ENCODE measurements around the gene EIF1. TPM values are rescaled to one million over a fixed set of nuclear protein-coding genes. Genes with fewer than 3 reads are reported as not detected.

Gene EIF1
- total and polyA plus RNA-seq, 2 donors from 2014 or later, result 842 to 1,166 TPM

GRCh38 chr17:41686281-41686680, 2.4 kb upstream of the EIF1 start:
- DNase-seq (no peak), FAIRE-seq (no peak)
- no peak overlapping the region for H3K27ac ChIP-seq (ENCODE audit: low read depth in 2 of 2, low read length in 2 of 2)

GRCh38 chr17:41687828-41688640, 651 bp upstream of the EIF1 start:
- DNase-seq (peak; percentile 38 to 84 (median 79)), FAIRE-seq (no peak)

More at GRCh38 chr17:41686281-41686680, 2.4 kb upstream of the EIF1 start:
- intact Hi-C loops (cut with DNase I), result no loop called here
- no peaks in the 10 kb centered on the region for H3K27me3 ChIP-seq (ENCODE audit: control insufficient read depth, insufficient read depth, low read length)
- H3K36me3 ChIP-seq (ENCODE audit: control insufficient read depth in 2 of 3, insufficient read depth in 3 of 3, low read length in 3 of 3), result peaks cover 15 to 20% (median 18%) of the 10 kb centered on the region in 3 donors
- H3K9me3 ChIP-seq (ENCODE audit: control insufficient read depth in 2 of 3, insufficient read depth in 1 of 3, low read length in 3 of 3), result no peaks in the 10 kb centered on the region
- H3K4me3 ChIP-seq (ENCODE audit: low read length in 3 of 3), result no peak overlapping the region
- peaks cover 4 to 15% (median 14%) of the 10 kb centered on the region in 3 donors for H3K4me1 ChIP-seq (ENCODE audit: control insufficient read depth in 2 of 3, insufficient read depth in 2 of 3, low read depth in 1 of 3, low read length in 3 of 3)
- no peak overlapping the region for H3K9ac ChIP-seq (ENCODE audit: low read length in 3 of 3)
- no peak for TF ChIP-seq CTCF (IDR thresholded peaks at IDR 0.05; ENCODE audit: borderline replicate concordance, extremely low read depth, insufficient read depth)

GRCh38 chr17:41689497-41690299, 1.0 kb downstream of the EIF1 start:
- intact Hi-C loops (cut with DNase I), result no loop called here
- no peaks in the 10 kb centered on the region for H3K27me3 ChIP-seq (ENCODE audit: control insufficient read depth, insufficient read depth, low read length)
- TF ChIP-seq CTCF (IDR thresholded peaks at IDR 0.05; ENCODE audit: borderline replicate concordance, extremely low read depth, insufficient read depth), result peak; percentile 42
- peak overlapping the region; percentile 100 for H3K27ac ChIP-seq (ENCODE audit: low read depth in 2 of 2, low read length in 2 of 2)
- H3K9me3 ChIP-seq (ENCODE audit: control insufficient read depth in 2 of 3, insufficient read depth in 1 of 3, low read length in 3 of 3), result no peaks in the 10 kb centered on the region
- peaks cover 25 to 43% (median 37%) of the 10 kb centered on the region in 3 donors for H3K36me3 ChIP-seq (ENCODE audit: control insufficient read depth in 2 of 3, insufficient read depth in 3 of 3, low read length in 3 of 3)
- DNase-seq (peak in 3 of 5 donors; percentile 59 to 83 (median 80)), FAIRE-seq (no peak)
- peak overlapping the region; percentile 83 to 97 (median 87) for H3K4me3 ChIP-seq (ENCODE audit: low read length in 3 of 3)
- H3K4me1 ChIP-seq (ENCODE audit: control insufficient read depth in 2 of 3, insufficient read depth in 2 of 3, low read depth in 1 of 3, low read length in 3 of 3), result peaks cover 4 to 15% (median 14%) of the 10 kb centered on the region in 3 donors
- H3K9ac ChIP-seq (ENCODE audit: low read length in 3 of 3), result peak overlapping the region; percentile 92 to 100 (median 92)

More at GRCh38 chr17:41687828-41688640, 651 bp upstream of the EIF1 start:
- peak; percentile 41 for TF ChIP-seq CTCF (IDR thresholded peaks at IDR 0.05; ENCODE audit: borderline replicate concordance, extremely low read depth, insufficient read depth)
- peak overlapping the region; percentile 74 to 100 (median 92) for H3K9ac ChIP-seq (ENCODE audit: low read length in 3 of 3)
- no peaks in the 10 kb centered on the region for H3K27me3 ChIP-seq (ENCODE audit: control insufficient read depth, insufficient read depth, low read length)
- intact Hi-C loops (cut with DNase I), result no loop called here
- H3K36me3 ChIP-seq (ENCODE audit: control insufficient read depth in 2 of 3, insufficient read depth in 3 of 3, low read length in 3 of 3), result peaks cover 24 to 37% (median 33%) of the 10 kb centered on the region in 3 donors
- H3K4me1 ChIP-seq (ENCODE audit: control insufficient read depth in 2 of 3, insufficient read depth in 2 of 3, low read depth in 1 of 3, low read length in 3 of 3), result peaks cover 4 to 15% (median 14%) of the 10 kb centered on the region in 3 donors
- peak overlapping the region; percentile 83 to 97 (median 90) for H3K4me3 ChIP-seq (ENCODE audit: low read length in 3 of 3)
- no peaks in the 10 kb centered on the region for H3K9me3 ChIP-seq (ENCODE audit: control insufficient read depth in 2 of 3, insufficient read depth in 1 of 3, low read length in 3 of 3)
- peak overlapping the region; percentile 96 to 98 for H3K27ac ChIP-seq (ENCODE audit: low read depth in 2 of 2, low read length in 2 of 2)
